ENCODE results near the gene PHYKPL.

PHYKPL gene

GRCh38 chr5:178213748-178214151, 18.9 kb downstream of the PHYKPL start:
- Histone ChIP-seq H3K27ac (replicated peaks) (peak overlapping the region; percentile 76), H3K27me3 (ENCODE audit: insufficient read depth, poor library complexity, severe bottlenecking) (no peaks in the 10 kb centered on the region), H3K4me3 (replicated peaks; ENCODE audit: insufficient read depth, low read length) (no peak overlapping the region)
- no peak for TF ChIP-seq GABPA (IDR thresholded peaks at IDR 0.05; ENCODE audit: low read depth)
- no peak for TF ChIP-seq REST (IDR thresholded peaks at IDR 0.05; ENCODE audit: insufficient replicate concordance, low read depth)
- no peak for TF ChIP-seq SPI1 (IDR thresholded peaks at IDR 0.05; ENCODE audit: borderline replicate concordance, low read depth)
- TF ChIP-seq POLR2AphosphoS5 (IDR thresholded peaks at IDR 0.05; ENCODE audit: low read depth) = no peak
- no peak for TF ChIP-seq CTCF (IDR thresholded peaks at IDR 0.05; ENCODE audit: insufficient read depth, low read length)
- no peak for DNase-seq (ENCODE audit: low read depth in 1 of 2, low spot score in 1 of 2)

- TF ChIP-seq SPI1 (IDR thresholded peaks at IDR 0.05; ENCODE audit: borderline replicate concordance, low read depth) (no peak), GABPA (IDR thresholded peaks at IDR 0.05; ENCODE audit: low read depth) (no peak), CTCF (IDR thresholded peaks at IDR 0.05; ENCODE audit: insufficient read depth, low read length) (no peak), POLR2AphosphoS5 (IDR thresholded peaks at IDR 0.05; ENCODE audit: low read depth) (peak; percentile 69; the same call in 1 of the 2 replicates)
- Histone ChIP-seq H3K27ac (replicated peaks) (peak overlapping the region; percentile 14; the same call in 1 of the 2 replicates), H3K27me3 (ENCODE audit: insufficient read depth, poor library complexity, severe bottlenecking) (no peaks in the 10 kb centered on the region), H3K4me3 (replicated peaks; ENCODE audit: insufficient read depth, low read length) (no peak overlapping the region)
- no peak for DNase-seq (ENCODE audit: low read depth in 1 of 2, low spot score in 1 of 2)
Measured at GRCh38 chr5:178213003-178213461, 19.6 kb downstream of the PHYKPL start.

- no peak for DNase-seq (ENCODE audit: low read depth in 1 of 2, low spot score in 1 of 2)
- TF ChIP-seq CTCF (IDR thresholded peaks at IDR 0.05; ENCODE audit: insufficient read depth, low read length) (no peak), POLR2AphosphoS5 (IDR thresholded peaks at IDR 0.05; ENCODE audit: low read depth) (peak; percentile 77)
- Histone ChIP-seq H3K27ac (replicated peaks) (no peak overlapping the region), H3K27me3 (ENCODE audit: insufficient read depth, poor library complexity, severe bottlenecking) (no peaks in the 10 kb centered on the region), H3K4me3 (replicated peaks; ENCODE audit: insufficient read depth, low read length) (no peak overlapping the region)
Measured at GRCh38 chr5:178212241-178213002, 20.2 kb downstream of the PHYKPL start.

GRCh38 chr5:178211095-178212048, 21.2 kb downstream of the PHYKPL start:
- no peaks in the 10 kb centered on the region for H3K27me3 ChIP-seq (ENCODE audit: insufficient read depth, poor library complexity, severe bottlenecking)
- H3K27ac ChIP-seq (replicated peaks) = no peak overlapping the region
- H3K4me3 ChIP-seq (replicated peaks; ENCODE audit: insufficient read depth, low read length) = no peak overlapping the region
- no peak for TF ChIP-seq POLR2AphosphoS5 (IDR thresholded peaks at IDR 0.05; ENCODE audit: low read depth)
- TF ChIP-seq CTCF (IDR thresholded peaks at IDR 0.05; ENCODE audit: insufficient read depth, low read length) = no peak
- TF ChIP-seq REST (IDR thresholded peaks at IDR 0.05; ENCODE audit: insufficient replicate concordance, low read depth) = no peak
- TF ChIP-seq SPI1 (IDR thresholded peaks at IDR 0.05; ENCODE audit: borderline replicate concordance, low read depth) = no peak
- TF ChIP-seq GABPA (IDR thresholded peaks at IDR 0.05; ENCODE audit: low read depth) = no peak
- no peak for DNase-seq (ENCODE audit: low read depth in 1 of 2, low spot score in 1 of 2)
